Left lung (tissue), 10 donors: Measurements from ENCODE around the gene SFSWAP. TPM values are rescaled to one million over a fixed set of nuclear protein-coding genes. Genes with fewer than 3 reads are reported as not detected.
A peak's percentile ranks its signal among the peaks of the same experiment; 100 is the strongest.

Source experiments
- ATAC-seq: fragments of 200-7000 bp; cut with Tn5 transposase; one replicate; pipeline ENCODE4 v1.9.1; 2020; ENCODE audit warnings: moderate library complexity
- DNase-seq, 4 donors: peaks; one replicate each; pipeline ENCODE4 v3.0.0-alpha.2; 2013 to 2020
- H3K27ac ChIP-seq, 2 donors: fragments of 200-600 bp; sonication (generic) in 1 of 2; one replicate each; pipeline versions ENCODE4 v1.5.0 to v1.8.0; 2020 to 2021
- H3K27me3 ChIP-seq, 2 donors: fragments of 200-600 bp; sonication (generic) in 1 of 2; one replicate each; pipeline versions ENCODE4 v1.5.0 to v1.8.0; 2020 to 2021
- H3K36me3 ChIP-seq, 2 donors: fragments of 200-600 bp; sonication (generic) in 1 of 2; one replicate each; pipeline versions ENCODE4 v1.5.0 to v1.8.0; 2020 to 2021
- H3K4me1 ChIP-seq, 2 donors: fragments of 200-600 bp; one replicate each; pipeline ENCODE4 v1.8.0; 2021
- H3K4me3 ChIP-seq, 2 donors: fragments of 200-600 bp; sonication (generic) in 1 of 2; one replicate each; pipeline versions ENCODE4 v1.5.0 to v1.8.0; 2020 to 2021; ENCODE audit warnings: mild to moderate bottlenecking in 1 of 2
- H3K9me3 ChIP-seq, 2 donors: fragments of 200-600 bp; sonication (generic) in 1 of 2; one replicate each; pipeline versions ENCODE4 v1.5.0 to v1.8.0; 2020 to 2021
- CTCF ChIP-seq, 2 donors: fragments of 200-600 bp; sonication (generic) in 1 of 2; IDR thresholded peaks; one replicate each; pipeline versions ENCODE4 v1.5.0 to v1.8.0; 2021; ENCODE audit warnings: antibody characterized with exemption in 2 of 2
- intact Hi-C, 2 donors: fragments of 100-400 bp; cut with DNase I; formaldehyde crosslinking; loops; one replicate each; pipeline versions ENCODE4 v1.11.2 to v1.14.2; 2022
- polyA plus RNA-seq, 6 donors: library from polyadenylated mRNA; unstranded; fragments of 120-200 nt; gene quantifications; one replicate each; pipeline ENCODE4 v1.2.1, GENCODE V29; 2013; ENCODE audit not compliant: insufficient read length in 6 of 6
- total RNA-seq, 2 donors: library from RNA; stranded (reverse); fragmentation: NEBNext Ultra II Directional; extraction: Animal tissue kit (Norgen Biotek cat#: 25700); gene quantifications; one replicate each; pipeline ENCODE4 v1.2.1, GENCODE V29; 2021
- donor health status: DM: no; HTN: yes; CAD: no.
- donor health status: DM: no; HTN: no; CAD: no.

SFSWAP gene
- total and polyA plus RNA-seq, 8 donors = 26.0 to 68.8 (median 50.8) TPM

- DNase-seq (no peak), ATAC-seq (no peak)
- Histone ChIP-seq H3K27me3 (peaks cover 0 to 14% of the 10 kb centered on the region in 2 donors), H3K9me3 (peaks cover 0 to 7% of the 10 kb centered on the region in 2 donors), H3K4me3 (no peak overlapping the region), H3K36me3 (no peaks in the 10 kb centered on the region), H3K27ac (no peak overlapping the region), H3K4me1 (peaks cover 0 to 5% of the 10 kb centered on the region in 2 donors)
- TF ChIP-seq CTCF (IDR thresholded peaks at IDR 0.05) = no peak
- intact Hi-C loops = no loop called here
These were observed 39.6 kb upstream of the SFSWAP start for GRCh38 chr12:131671276-131671675.

- Histone ChIP-seq H3K9me3 (peaks cover 0 to 7% of the 10 kb centered on the region in 2 donors), H3K4me3 (no peak overlapping the region), H3K4me1 (peaks cover 0 to 5% of the 10 kb centered on the region in 2 donors), H3K36me3 (no peaks in the 10 kb centered on the region), H3K27ac (no peak overlapping the region), H3K27me3 (peaks cover 0 to 14% of the 10 kb centered on the region in 2 donors)
- intact Hi-C loops = no loop called here
- DNase-seq (no peak), ATAC-seq (no peak)
- no peak for TF ChIP-seq CTCF (IDR thresholded peaks at IDR 0.05)
These were observed 39.0 kb upstream of the SFSWAP start for GRCh38 chr12:131671871-131672270.

GRCh38 chr12:131672311-131672940 is 38.5 kb upstream of the SFSWAP start:
- intact Hi-C loops = no loop called here
- Histone ChIP-seq H3K27ac (no peak overlapping the region), H3K36me3 (no peaks in the 10 kb centered on the region), H3K9me3 (peaks cover 0 to 7% of the 10 kb centered on the region in 2 donors), H3K27me3 (peaks cover 0 to 14% of the 10 kb centered on the region in 2 donors), H3K4me1 (peaks cover 0 to 5% of the 10 kb centered on the region in 2 donors), H3K4me3 (no peak overlapping the region)
- DNase-seq (no peak), ATAC-seq (no peak)
- no peak for TF ChIP-seq CTCF (IDR thresholded peaks at IDR 0.05)

- peaks cover 0 to 7% of the 10 kb centered on the region in 2 donors for H3K9me3 ChIP-seq
- ATAC-seq (peak; percentile 33), DNase-seq (no peak)
- no peak overlapping the region for H3K4me3 ChIP-seq
- no peaks in the 10 kb centered on the region for H3K36me3 ChIP-seq
- H3K4me1 ChIP-seq = peaks cover 0 to 5% of the 10 kb centered on the region in 2 donors
- no peak for TF ChIP-seq CTCF (IDR thresholded peaks at IDR 0.05)
- peaks cover 0 to 14% of the 10 kb centered on the region in 2 donors for H3K27me3 ChIP-seq
- intact Hi-C loops = no loop called here
- H3K27ac ChIP-seq = no peak overlapping the region
These were observed 37.7 kb upstream of the SFSWAP start for GRCh38 chr12:131672941-131673887.

DNA sequence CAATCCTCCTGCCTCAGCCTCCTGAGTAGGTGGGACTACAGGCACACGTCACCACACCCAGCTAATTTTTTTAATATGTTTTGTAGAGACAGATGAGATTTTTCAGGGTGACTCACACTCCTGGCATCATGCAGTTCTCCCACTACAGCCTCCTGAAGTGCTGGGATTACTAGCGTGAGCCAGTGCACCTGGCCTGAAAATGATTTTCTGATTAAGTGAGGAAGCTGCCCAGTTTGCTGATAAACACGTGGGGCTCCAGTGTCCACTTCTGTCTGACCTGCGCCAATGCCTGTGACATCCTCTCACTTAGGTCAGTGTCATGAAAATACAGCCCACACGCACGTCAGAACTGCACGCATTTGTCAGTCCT is 37.0 kb upstream of the SFSWAP start:
- H3K36me3 ChIP-seq = no peaks in the 10 kb centered on the region
- no peak overlapping the region for H3K27ac ChIP-seq
- no peak overlapping the region for H3K4me3 ChIP-seq
- peaks cover 0 to 5% of the 10 kb centered on the region in 2 donors for H3K4me1 ChIP-seq
- H3K9me3 ChIP-seq = peaks cover 0 to 7% of the 10 kb centered on the region in 2 donors
- DNase-seq (no peak), ATAC-seq (peak; percentile 33)
- no peak for TF ChIP-seq CTCF (IDR thresholded peaks at IDR 0.05)
- intact Hi-C loops = no loop called here
- peaks cover 0 to 21% of the 10 kb centered on the region in 2 donors for H3K27me3 ChIP-seq
